Caco-2 (cell line): ENCODE measurements around the gene CRYGA. TPM values are rescaled to one million over a fixed set of nuclear protein-coding genes. Genes with fewer than 3 reads are reported as not detected.
A peak's percentile ranks its signal among the peaks of the same experiment; 100 is the strongest.

Experiments used
- BruUV-seq: library from RNA; stranded (reverse); fragments of 400-500 nt; replicated peaks from 2 replicates; lab custom pipeline; 2021; lab: Mats Ljungman, UMichigan
- CTCF ChIA-PET: fragments of 300-600 bp; sonication (Branson Sonifier 250); formaldehyde crosslinking; loops from one replicate; lab custom pipeline; 2022; ENCODE audit warnings: antibody characterized with exemption; lab: Charles Lee
- POLR2A ChIA-PET: fragments of 300-600 bp; sonication (Branson Sonifier 250); formaldehyde crosslinking; loops from one replicate; lab custom pipeline; 2022; ENCODE audit warnings: antibody characterized with exemption; lab: Charles Lee
- DNase-seq, 2 experiments: peaks; one replicate each; pipeline versions ENCODE4 v3.0.0 to v3.0.0-alpha.2; 2020 to 2022
- H3K27me3 ChIP-seq: replicated peaks from 2 replicates; pipeline ENCODE4 v1.6.0; 2011; ENCODE audit warnings: low read length; ENCODE audit not compliant: control insufficient read depth, insufficient read depth
- H3K36me3 ChIP-seq: 2 replicates; pipeline ENCODE4 v1.5.1; 2011; ENCODE audit warnings: low read length; ENCODE audit not compliant: control insufficient read depth, insufficient read depth
- H3K4me1 ChIP-seq: fragments of 250-450 bp; sonication (Bioruptor Pico); 2 replicates; pipeline ENCODE4 v1.5.1; 2020; ENCODE audit warnings: mild to moderate bottlenecking
- H3K4me3 ChIP-seq: 2 replicates; pipeline ENCODE4 v1.5.1; 2011; ENCODE audit warnings: low read depth, mild to moderate bottlenecking, control low read depth, low read length
- H3K9me3 ChIP-seq: fragments of 250-450 bp; sonication (Bioruptor Pico); 2 replicates; pipeline ENCODE4 v1.5.1; 2020; ENCODE audit warnings: mild to moderate bottlenecking, moderate library complexity
- H3K27ac Mint-ChIP-seq: one replicate; pipeline ENCODE4 v1.8.0; 2022; ENCODE audit warnings: mixed read lengths; ENCODE audit not compliant: unreplicated experiment
- H3K27me3 Mint-ChIP-seq: one replicate; pipeline ENCODE4 v1.8.0; 2022; ENCODE audit warnings: mixed read lengths; ENCODE audit not compliant: insufficient read depth, unreplicated experiment
- H3K36me3 Mint-ChIP-seq: one replicate; pipeline ENCODE4 v1.8.0; 2022; ENCODE audit warnings: mild to moderate bottlenecking, mixed read lengths; ENCODE audit not compliant: insufficient read depth, unreplicated experiment
- H3K4me1 Mint-ChIP-seq: one replicate; pipeline ENCODE4 v1.8.0; 2022; ENCODE audit warnings: low read depth, mixed read lengths; ENCODE audit not compliant: unreplicated experiment
- H3K4me3 Mint-ChIP-seq: one replicate; pipeline ENCODE4 v1.8.0; 2022; ENCODE audit warnings: mild to moderate bottlenecking, moderate library complexity, mixed read lengths; ENCODE audit not compliant: unreplicated experiment
- H3K9me3 Mint-ChIP-seq: one replicate; pipeline ENCODE4 v1.8.0; 2022; ENCODE audit warnings: mixed read lengths; ENCODE audit not compliant: unreplicated experiment
- intact Hi-C: fragments of 100-400 bp; cut with micrococcal nuclease; formaldehyde crosslinking; loops from one replicate; pipeline ENCODE4 v1.10.0; 2022; ENCODE audit not compliant: unreplicated experiment
- total RNA-seq: library from RNA; stranded (reverse); gene quantifications from 2 replicates; pipeline ENCODE4 v1.2.3, GENCODE V29; 2022
- TF ChIP-seq, protein P1 (sequence below), 2 experiments: fragments of 200-600 bp in 1 of 2; IDR thresholded peaks; 1 replicate in 1 of 2; 2 replicates in 1 of 2; pipeline versions ENCODE4 v1.5.1 to v1.8.0; 2011 to 2022; ENCODE audit warnings: antibody characterized with exemption in 1 of 2, control low read depth in 1 of 2, inconsistent platforms in 1 of 2, low read depth in 1 of 2, low read length in 1 of 2, mild to moderate bottlenecking in 1 of 2, moderate library complexity in 1 of 2; ENCODE audit not compliant: insufficient read depth in 1 of 2, severe bottlenecking in 1 of 2, unreplicated experiment in 1 of 2

CRYGA gene
- total RNA-seq, 1 experiment from 2014 or later, result not detected

DNA sequence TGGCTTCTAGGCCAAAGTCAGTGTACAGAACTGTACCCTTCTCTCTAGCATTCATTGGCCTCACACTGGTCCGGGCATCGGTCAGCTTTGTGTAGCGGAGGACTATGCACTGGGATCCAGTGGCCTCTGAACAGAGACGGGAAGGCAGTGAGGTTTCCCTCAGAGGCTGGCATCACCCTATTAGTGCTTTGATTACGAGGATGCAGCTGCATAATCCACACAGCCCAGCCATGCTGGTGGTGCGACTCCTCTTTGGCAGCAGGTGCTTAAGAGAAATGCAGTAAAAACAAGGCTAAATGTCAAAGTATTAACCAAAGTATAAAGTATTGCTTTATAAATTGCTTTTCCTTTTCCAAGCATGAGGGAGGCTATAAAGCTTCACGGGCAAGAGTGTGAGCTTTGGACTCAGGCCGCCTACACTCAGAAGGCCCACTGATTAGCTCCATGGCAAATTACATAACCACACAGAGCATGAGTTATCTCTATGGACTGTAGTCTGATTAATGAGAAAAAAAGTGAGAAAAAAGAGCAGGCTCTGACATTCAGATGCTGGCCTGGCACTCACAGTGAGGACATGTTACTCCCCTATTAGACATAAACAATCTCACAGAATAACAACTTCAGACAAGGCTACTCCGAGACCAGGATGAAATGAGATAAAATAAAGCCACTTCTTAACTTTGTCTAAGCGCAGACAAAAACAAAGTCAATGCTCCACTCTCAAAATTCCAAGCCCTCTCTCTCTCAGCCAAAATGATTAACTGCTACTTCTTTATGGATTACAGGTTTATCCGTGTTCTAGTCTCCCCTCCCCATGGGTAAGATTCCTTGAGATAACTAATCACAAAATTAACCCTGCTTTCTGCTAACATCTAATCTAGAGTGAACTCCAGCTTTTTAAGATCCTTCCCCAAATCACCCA lies 27.3 kb downstream of the CRYGA start:
- BruUV-seq, result no TSS peak
- Histone ChIP-seq H3K27me3 (no peaks in the 10 kb centered on the region), H3K36me3 (no peaks in the 10 kb centered on the region), H3K9me3 (peaks cover 5% of the 10 kb centered on the region; the same call in 1 of the 2 replicates), H3K4me1 (peaks cover 33% of the 10 kb centered on the region), H3K4me3 (no peak overlapping the region)
- Mint-ChIP-seq H3K27me3 (no peaks in the 10 kb centered on the region), H3K27ac (peak overlapping the region; percentile 50), H3K4me1 (peaks cover 24% of the 10 kb centered on the region), H3K36me3 (no peaks in the 10 kb centered on the region), H3K4me3 (no peak overlapping the region), H3K9me3 (peaks cover 12% of the 10 kb centered on the region)
- POLR2A ChIA-PET, result interaction anchor here (0.6 kb wide), 2 partner anchors 11 to 23 kb away, joined by 3 read pairs; no protein-coding TSS in a partner anchor
- intact Hi-C loops, result no loop called here
- TF ChIP-seq, protein P1, sequence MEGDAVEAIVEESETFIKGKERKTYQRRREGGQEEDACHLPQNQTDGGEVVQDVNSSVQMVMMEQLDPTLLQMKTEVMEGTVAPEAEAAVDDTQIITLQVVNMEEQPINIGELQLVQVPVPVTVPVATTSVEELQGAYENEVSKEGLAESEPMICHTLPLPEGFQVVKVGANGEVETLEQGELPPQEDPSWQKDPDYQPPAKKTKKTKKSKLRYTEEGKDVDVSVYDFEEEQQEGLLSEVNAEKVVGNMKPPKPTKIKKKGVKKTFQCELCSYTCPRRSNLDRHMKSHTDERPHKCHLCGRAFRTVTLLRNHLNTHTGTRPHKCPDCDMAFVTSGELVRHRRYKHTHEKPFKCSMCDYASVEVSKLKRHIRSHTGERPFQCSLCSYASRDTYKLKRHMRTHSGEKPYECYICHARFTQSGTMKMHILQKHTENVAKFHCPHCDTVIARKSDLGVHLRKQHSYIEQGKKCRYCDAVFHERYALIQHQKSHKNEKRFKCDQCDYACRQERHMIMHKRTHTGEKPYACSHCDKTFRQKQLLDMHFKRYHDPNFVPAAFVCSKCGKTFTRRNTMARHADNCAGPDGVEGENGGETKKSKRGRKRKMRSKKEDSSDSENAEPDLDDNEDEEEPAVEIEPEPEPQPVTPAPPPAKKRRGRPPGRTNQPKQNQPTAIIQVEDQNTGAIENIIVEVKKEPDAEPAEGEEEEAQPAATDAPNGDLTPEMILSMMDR (IDR thresholded peaks at IDR 0.05; ENCODE audit: insufficient read depth in 1 of 2, low read depth in 1 of 2, low read length in 1 of 2, severe bottlenecking in 1 of 2, unreplicated experiment in 1 of 2), result no peak
- CTCF ChIA-PET, result interaction anchor here (0.6 to 0.8 kb wide), 2 partner anchors 34 to 412 kb away, joined by 4 to 5 read pairs; no protein-coding TSS in a partner anchor
- peak; percentile 28 to 71 for DNase-seq

GRCh38 chr2:208134928-208135586 lies 28.3 kb downstream of the CRYGA start:
- ChIA-PET POLR2A (no interaction called here), CTCF (interaction anchor here (0.6 kb wide), 1 partner anchor 51 kb away, joined by 3 read pairs; no protein-coding TSS in a partner anchor)
- peaks cover 12% of the 10 kb centered on the region for H3K9me3 Mint-ChIP-seq
- no peak for DNase-seq
- Histone ChIP-seq H3K36me3 (no peaks in the 10 kb centered on the region), H3K9me3 (peaks cover 5% of the 10 kb centered on the region; the same call in 1 of the 2 replicates), H3K27me3 (no peaks in the 10 kb centered on the region), H3K4me1 (peaks cover 41% of the 10 kb centered on the region), H3K4me3 (no peak overlapping the region)
- no TSS peak for BruUV-seq
- TF ChIP-seq, protein P1 (IDR thresholded peaks at IDR 0.05; ENCODE audit: insufficient read depth in 1 of 2, low read depth in 1 of 2, low read length in 1 of 2, severe bottlenecking in 1 of 2, unreplicated experiment in 1 of 2), result no peak
- no peak overlapping the region for H3K4me3 Mint-ChIP-seq
- H3K27me3 Mint-ChIP-seq, result no peaks in the 10 kb centered on the region
- intact Hi-C loops, result no loop called here
- H3K36me3 Mint-ChIP-seq, result no peaks in the 10 kb centered on the region
- no peak overlapping the region for H3K27ac Mint-ChIP-seq
- peaks cover 34% of the 10 kb centered on the region for H3K4me1 Mint-ChIP-seq

DNA sequence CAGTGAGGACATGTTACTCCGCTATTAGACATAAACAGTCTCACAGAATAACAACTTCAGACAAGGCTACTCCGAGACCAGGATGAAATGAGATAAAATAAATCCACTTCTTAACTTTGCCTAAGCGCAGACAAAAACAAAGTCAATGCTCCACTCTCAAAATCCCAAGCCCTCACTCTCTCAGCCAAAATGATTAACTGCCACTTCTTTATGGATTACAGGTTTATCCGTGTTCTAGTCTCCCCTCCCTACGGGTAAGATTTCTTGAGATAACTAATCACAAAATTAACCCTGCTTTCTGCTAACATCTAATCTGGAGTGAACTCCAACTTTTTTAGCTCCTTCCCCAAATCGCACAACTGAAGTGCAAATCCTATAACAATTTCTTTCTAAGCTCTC lies 32.7 kb downstream of the CRYGA start:
- BruUV-seq, result no TSS peak
- Mint-ChIP-seq H3K36me3 (peaks cover 2% of the 10 kb centered on the region), H3K27me3 (no peaks in the 10 kb centered on the region), H3K9me3 (no peaks in the 10 kb centered on the region), H3K4me1 (peaks cover 31% of the 10 kb centered on the region), H3K4me3 (no peak overlapping the region), H3K27ac (peak overlapping the region; percentile 56)
- ChIA-PET CTCF (interaction anchor here (1.0 kb wide), 2 partner anchors 21 to 45 kb away, joined by 6 read pairs; no protein-coding TSS in a partner anchor), POLR2A (interaction anchor here (1.2 kb wide), 1 partner anchor 29 kb away, joined by 3 read pairs; no protein-coding TSS in a partner anchor)
- peaks cover 44% of the 10 kb centered on the region for H3K4me1 ChIP-seq
- TF ChIP-seq, protein P1 (IDR thresholded peaks at IDR 0.05; ENCODE audit: insufficient read depth in 1 of 2, low read depth in 1 of 2, low read length in 1 of 2, severe bottlenecking in 1 of 2, unreplicated experiment in 1 of 2), result no peak
- no peak for DNase-seq
- intact Hi-C loops, result loop anchor here (2.0 kb wide), 1 partner anchor 14 kb away; no protein-coding TSS in a partner anchor
- no peaks in the 10 kb centered on the region for H3K27me3 ChIP-seq
- H3K36me3 ChIP-seq, result no peaks in the 10 kb centered on the region
- no peak overlapping the region for H3K4me3 ChIP-seq
- no peaks in the 10 kb centered on the region for H3K9me3 ChIP-seq
